ENCODE data around the gene AKAP13. TPM values are rescaled to one million over a fixed set of nuclear protein-coding genes. Genes with fewer than 3 reads are reported as not detected.

Gene AKAP13
- total RNA-seq, 1 donor from 2014 or later: 284 TPM

GRCh38 chr15:85620690-85621049 lies 240.3 kb downstream of the AKAP13 start:
- DNase-seq (no peak), ATAC-seq (peak; percentile 37)
- intact Hi-C loops (cut with micrococcal nuclease): loop anchor here (10.0 kb wide), 1 partner anchor 54 kb away; no protein-coding TSS in a partner anchor

GRCh38 chr15:85621094-85621493 lies 240.7 kb downstream of the AKAP13 start:
- DNase-seq (no peak), ATAC-seq (no peak)
- intact Hi-C loops (cut with micrococcal nuclease): loop anchor here (10.0 kb wide), 1 partner anchor 54 kb away; no protein-coding TSS in a partner anchor

- intact Hi-C loops (cut with micrococcal nuclease): loop anchor here (10.0 kb wide), 1 partner anchor 52 kb away; no protein-coding TSS in a partner anchor
These were observed 241.9 kb downstream of the AKAP13 start for GRCh38 chr15:85622221-85622831.

GRCh38 chr15:85623315-85624049 lies 243.1 kb downstream of the AKAP13 start:
- DNase-seq (no peak), ATAC-seq (peak; percentile 1)
- intact Hi-C loops (cut with micrococcal nuclease): loop anchor here (10.0 kb wide), 1 partner anchor 51 kb away; no protein-coding TSS in a partner anchor

More at GRCh38 chr15:85622221-85622831, 241.9 kb downstream of the AKAP13 start:
- ATAC-seq: no peak
- no peak for DNase-seq

GRCh38 chr15:85624291-85624801 lies 243.9 kb downstream of the AKAP13 start:
- no peak for DNase-seq
- intact Hi-C loops (cut with micrococcal nuclease): loop anchor here (10.0 kb wide), 1 partner anchor 50 kb away; no protein-coding TSS in a partner anchor
- peak; percentile 57 for ATAC-seq

GRCh38 chr15:85625166-85625830 lies 244.9 kb downstream of the AKAP13 start:
- no peak for ATAC-seq
- intact Hi-C loops (cut with micrococcal nuclease): loop anchor here (10.0 kb wide), 1 partner anchor 50 kb away; no protein-coding TSS in a partner anchor

GRCh38 chr15:85625856-85626255 lies 245.5 kb downstream of the AKAP13 start:
- intact Hi-C loops (cut with micrococcal nuclease): loop anchor here (10.0 kb wide), 1 partner anchor 49 kb away; no protein-coding TSS in a partner anchor
- ATAC-seq: peak; percentile 23

More at GRCh38 chr15:85625166-85625830, 244.9 kb downstream of the AKAP13 start:
- no peak for DNase-seq

GRCh38 chr15:85627213-85627935 lies 247.0 kb downstream of the AKAP13 start:
- no peak for ATAC-seq
- intact Hi-C loops (cut with micrococcal nuclease): loop anchor here (10.0 kb wide), 1 partner anchor 47 kb away; no protein-coding TSS in a partner anchor
- DNase-seq: no peak

More at GRCh38 chr15:85625856-85626255, 245.5 kb downstream of the AKAP13 start:
- DNase-seq: no peak

GRCh38 chr15:85630311-85630710 lies 249.9 kb downstream of the AKAP13 start:
- DNase-seq (no peak), ATAC-seq (no peak)
- intact Hi-C loops (cut with micrococcal nuclease): no loop called here

GRCh38 chr15:85631018-85631417 lies 250.6 kb downstream of the AKAP13 start:
- ATAC-seq (no peak), DNase-seq (no peak)
- intact Hi-C loops (cut with micrococcal nuclease): no loop called here

- DNase-seq (no peak), ATAC-seq (no peak)
- intact Hi-C loops (cut with micrococcal nuclease): no loop called here
These were observed 251.6 kb downstream of the AKAP13 start for GRCh38 chr15:85632014-85632413.

- no peak for DNase-seq
- no peak for ATAC-seq
- intact Hi-C loops (cut with micrococcal nuclease): no loop called here
These were observed 253.5 kb downstream of the AKAP13 start for GRCh38 chr15:85633859-85634258.

GRCh38 chr15:85636351-85636750 lies 255.9 kb downstream of the AKAP13 start:
- intact Hi-C loops (cut with micrococcal nuclease): no loop called here
- no peak for ATAC-seq
- DNase-seq: no peak

- ATAC-seq (peak; percentile 14), DNase-seq (no peak)
- intact Hi-C loops (cut with micrococcal nuclease): no loop called here
These were observed 259.5 kb downstream of the AKAP13 start for GRCh38 chr15:85639752-85640381.

- ATAC-seq (no peak), DNase-seq (peak; percentile 52)
- intact Hi-C loops (cut with micrococcal nuclease): no loop called here
These were observed 261.8 kb downstream of the AKAP13 start for GRCh38 chr15:85642065-85642692.

GRCh38 chr15:85642693-85643066 lies 262.3 kb downstream of the AKAP13 start:
- peak; percentile 75 for DNase-seq
- peak; percentile 82 for ATAC-seq
- intact Hi-C loops (cut with micrococcal nuclease): no loop called here

GRCh38 chr15:85646538-85647091 lies 266.2 kb downstream of the AKAP13 start:
- DNase-seq (no peak), ATAC-seq (no peak)
- intact Hi-C loops (cut with micrococcal nuclease): no loop called here

GRCh38 chr15:85649372-85649771 lies 269.0 kb downstream of the AKAP13 start:
- ATAC-seq (peak; percentile 74), DNase-seq (no peak)
- intact Hi-C loops (cut with micrococcal nuclease): no loop called here

Data from left ventricle myocardium superior (tissue), 1 donor.